IPS DF 19.7 (cell line): ENCODE data around the gene CLDN4.
"Not testable (repeated sequence)": the region's sequence is repeated elsewhere in the genome, so short reads cannot be mapped to it uniquely, and the experiment has no call there.

Experiments used
- DNase-seq: peaks from one replicate; pipeline ENCODE4 v3.0.0-alpha.2; 2013; ENCODE audit warnings: low read depth, low spot score

The CLDN4 gene

GRCh38 chr7:73830681-73831583 is at the start of gene CLDN4:
TSS of gene CLDN4 (plus strand) at chr7:73830996. CDS start at chr7:73831202, 206 bp downstream.
- DNase-seq = no peak

GRCh38 chr7:73786588-73786987 is 44.2 kb upstream of the CLDN4 start:
- no peak for DNase-seq

GRCh38 chr7:73787786-73788048 is 43.1 kb upstream of the CLDN4 start:
- not testable (repeated sequence) for DNase-seq

GRCh38 chr7:73789051-73789450 is 41.7 kb upstream of the CLDN4 start:
- no peak for DNase-seq

GRCh38 chr7:73791170-73791690 is 39.6 kb upstream of the CLDN4 start:
- DNase-seq = not testable (repeated sequence)

- DNase-seq = not testable (repeated sequence)
Measured at GRCh38 chr7:73795188-73795587, 35.6 kb upstream of the CLDN4 start.

- not testable (repeated sequence) for DNase-seq
Measured at GRCh38 chr7:73796656-73797055, 34.1 kb upstream of the CLDN4 start.

GRCh38 chr7:73797176-73797575 is 33.6 kb upstream of the CLDN4 start:
- not testable (repeated sequence) for DNase-seq

GRCh38 chr7:73799282-73800141 is 31.3 kb upstream of the CLDN4 start:
- no peak for DNase-seq

GRCh38 chr7:73801577-73801976 is 29.2 kb upstream of the CLDN4 start:
- no peak for DNase-seq

GRCh38 chr7:73802459-73802858 is 28.3 kb upstream of the CLDN4 start:
- DNase-seq = no peak

GRCh38 chr7:73809467-73809951 is 21.3 kb upstream of the CLDN4 start:
- DNase-seq = no peak

GRCh38 chr7:73810998-73811360 is 19.8 kb upstream of the CLDN4 start:
- no peak for DNase-seq

GRCh38 chr7:73811760-73812168 is 19.0 kb upstream of the CLDN4 start:
- DNase-seq = no peak

GRCh38 chr7:73812996-73813395 is 17.8 kb upstream of the CLDN4 start:
- DNase-seq = no peak

- DNase-seq = no peak
Measured at GRCh38 chr7:73815436-73815835, 15.4 kb upstream of the CLDN4 start.

- no peak for DNase-seq
Measured at GRCh38 chr7:73817121-73817520, 13.7 kb upstream of the CLDN4 start.

- DNase-seq = no peak
Measured at GRCh38 chr7:73820013-73820412, 10.8 kb upstream of the CLDN4 start.

- not testable (repeated sequence) for DNase-seq
Measured at GRCh38 chr7:73821597-73822285, 9.1 kb upstream of the CLDN4 start.

- DNase-seq = no peak
Measured at GRCh38 chr7:73822319-73823173, 8.2 kb upstream of the CLDN4 start.

GRCh38 chr7:73823257-73823656 is 7.5 kb upstream of the CLDN4 start:
- no peak for DNase-seq
